ENCODE data around the gene SCGB3A1.

The SCGB3A1 gene

DNA sequence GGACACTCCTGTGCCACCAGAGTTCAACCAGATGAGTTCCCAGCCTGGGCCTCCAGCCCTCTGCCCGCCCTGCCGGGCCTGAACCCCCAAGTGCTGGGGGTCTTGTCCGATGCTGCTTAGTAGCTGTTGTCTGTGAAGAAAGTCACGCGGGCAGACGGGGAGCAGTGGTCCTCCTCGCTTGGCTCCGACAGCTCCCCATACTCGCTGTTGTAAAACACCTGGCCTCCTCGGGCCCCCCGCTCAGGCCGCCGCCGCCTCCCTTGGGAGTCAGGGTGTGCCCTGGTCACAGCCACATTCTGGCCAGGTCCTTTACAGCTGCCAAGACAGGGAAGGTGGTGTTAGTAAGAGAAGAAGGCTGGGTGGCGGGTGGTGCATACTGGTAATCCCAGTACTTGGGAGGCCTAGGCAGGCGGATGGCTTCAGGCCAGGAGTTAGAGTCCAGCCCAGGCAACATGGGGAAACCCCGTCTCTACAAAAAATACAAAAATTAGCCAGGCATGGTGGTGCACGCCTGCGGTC is 11.8 kb upstream of the SCGB3A1 start:
- DNase-seq, result no peak

DNA sequence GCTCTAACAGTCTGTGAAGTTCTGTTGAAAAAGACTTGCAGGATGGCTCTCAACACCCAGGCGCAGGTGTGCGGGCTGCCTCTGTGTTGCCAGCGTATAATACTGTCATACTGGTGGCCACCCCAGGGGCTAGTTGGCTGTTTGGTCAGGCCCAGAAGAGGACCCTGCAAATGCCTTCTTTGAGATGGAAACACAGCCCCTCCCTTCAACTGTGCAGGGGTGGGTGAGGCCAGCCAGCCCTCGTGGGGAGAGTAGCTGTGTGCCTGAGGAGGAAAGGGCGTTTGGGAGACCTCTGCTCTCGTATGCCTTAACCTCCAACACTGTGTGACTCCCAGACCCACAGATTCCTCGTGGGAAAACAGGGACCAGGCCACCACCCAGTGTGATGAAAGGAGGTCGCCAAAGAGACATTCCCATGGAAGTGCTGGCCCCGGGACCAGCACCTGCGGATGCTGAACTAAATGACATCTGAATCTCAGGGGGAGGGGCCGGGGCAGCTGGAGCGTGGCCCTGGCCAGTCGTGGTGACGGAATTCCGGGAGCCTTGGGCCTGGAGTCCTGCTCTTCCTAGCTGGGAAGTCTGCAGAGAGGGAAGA is 11.3 kb upstream of the SCGB3A1 start:
- no peak for DNase-seq

DNA sequence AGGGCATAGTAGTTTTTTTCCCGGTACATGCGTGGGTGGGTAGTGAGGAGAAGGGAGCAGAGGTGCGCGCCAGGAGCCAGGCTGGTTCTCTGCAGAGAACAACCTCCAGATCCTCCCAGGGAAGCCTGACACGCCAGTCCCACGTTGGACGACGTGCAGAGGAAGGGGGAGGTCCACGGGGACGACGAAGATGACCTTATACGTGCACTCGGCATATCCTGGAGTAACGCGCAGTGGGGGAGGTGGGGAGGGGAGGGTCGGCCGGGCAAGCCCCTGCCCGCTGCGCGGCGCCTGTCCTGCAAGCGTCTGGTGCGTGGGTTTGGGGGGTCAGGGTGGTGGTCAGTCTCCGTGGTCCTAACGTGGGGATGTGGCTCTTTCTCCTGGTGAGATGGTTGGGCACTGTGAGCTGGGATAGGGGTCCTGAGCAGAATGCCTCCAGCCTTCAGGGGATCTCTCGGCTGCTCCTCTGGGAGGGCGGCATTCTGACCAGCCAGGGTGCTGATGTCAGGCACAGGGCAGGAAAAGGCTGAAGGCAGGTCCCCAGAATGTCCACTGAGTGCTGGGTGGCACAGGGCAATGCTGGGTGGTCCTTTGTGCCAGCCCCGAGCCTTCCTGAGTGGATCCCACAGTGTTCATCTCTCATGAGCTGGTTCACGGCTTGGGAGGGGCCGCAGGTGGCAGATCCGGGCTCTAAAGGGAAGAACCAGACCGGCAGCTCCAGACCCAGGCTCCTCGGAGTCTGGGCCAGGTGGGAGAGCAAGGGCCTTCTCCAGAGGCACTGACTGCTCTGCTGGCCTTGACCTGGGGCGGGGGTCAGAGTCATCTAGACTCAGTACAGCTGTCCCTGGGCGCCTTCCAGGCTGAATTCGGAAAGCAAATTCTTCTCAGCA is 10.5 kb upstream of the SCGB3A1 start:
- no peak for DNase-seq

DNA sequence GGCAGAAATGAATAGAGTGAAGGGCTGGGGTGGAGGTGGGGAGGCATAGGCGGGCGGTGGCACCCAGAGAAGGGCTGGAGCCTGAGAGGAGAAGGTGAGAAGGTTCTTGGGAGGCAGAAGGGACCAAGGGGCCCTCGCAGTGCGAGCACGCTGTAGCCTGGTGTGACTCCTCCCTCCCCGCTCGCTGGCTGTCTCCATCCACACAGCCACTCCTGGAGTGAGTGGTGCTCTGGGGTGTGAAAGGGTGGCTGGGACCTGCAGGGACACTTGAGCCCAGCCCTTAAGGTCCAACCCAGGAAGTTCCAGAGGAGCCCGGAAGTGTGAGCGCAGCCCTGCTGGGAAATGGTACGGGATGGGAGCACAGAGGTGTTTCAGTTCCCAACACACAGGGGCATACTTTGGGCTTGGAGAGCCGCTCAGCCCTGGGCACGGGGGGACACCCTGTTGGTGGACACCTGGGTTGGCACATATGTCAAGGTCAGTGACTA is 9.3 kb upstream of the SCGB3A1 start:
- DNase-seq, result no peak

DNA sequence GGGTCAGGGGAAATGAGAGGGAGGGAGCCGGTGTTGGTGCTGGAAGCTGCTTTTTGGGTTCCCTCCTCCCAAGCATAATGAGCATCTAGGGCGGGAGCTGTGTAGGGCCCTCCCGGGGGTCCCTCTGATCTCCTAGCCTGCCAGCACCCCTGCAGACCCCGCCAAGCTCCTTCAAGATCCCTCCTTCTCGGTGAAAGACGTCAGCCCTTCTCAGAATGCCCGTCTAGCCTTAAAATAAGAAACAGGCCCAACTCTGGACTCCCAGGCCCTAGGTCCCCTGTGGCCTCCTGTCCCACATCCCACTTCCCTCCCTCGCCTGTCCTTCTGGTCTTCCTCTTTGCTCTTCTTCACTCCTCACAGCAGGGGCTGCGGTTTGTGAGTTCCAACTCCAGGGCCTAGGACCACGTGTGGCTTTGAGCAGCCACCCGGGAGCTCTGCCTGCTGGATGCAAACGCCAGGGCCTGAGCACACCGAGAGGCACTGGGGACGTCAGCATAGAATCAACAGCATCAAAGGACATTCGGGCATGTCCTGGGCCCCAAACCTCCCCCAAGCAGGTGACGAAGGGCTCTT is 8.8 kb upstream of the SCGB3A1 start:
- DNase-seq, result no peak

DNA sequence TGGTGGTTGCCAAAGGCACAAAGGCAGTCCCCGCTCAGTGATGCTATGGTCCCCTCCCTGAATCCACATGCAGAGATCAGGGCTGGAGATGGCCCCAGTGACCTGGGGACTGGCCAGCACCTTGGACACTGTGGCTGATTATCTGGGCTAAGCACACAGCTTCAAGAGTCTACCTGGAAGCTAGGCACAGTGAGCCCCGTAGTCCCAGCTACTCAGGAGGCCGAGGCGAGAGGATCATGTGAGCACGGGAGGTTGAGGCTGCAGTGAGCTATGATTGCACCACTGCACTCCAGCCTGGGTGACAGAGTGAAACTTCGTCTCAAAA is 8.3 kb upstream of the SCGB3A1 start:
- no peak for DNase-seq

DNA sequence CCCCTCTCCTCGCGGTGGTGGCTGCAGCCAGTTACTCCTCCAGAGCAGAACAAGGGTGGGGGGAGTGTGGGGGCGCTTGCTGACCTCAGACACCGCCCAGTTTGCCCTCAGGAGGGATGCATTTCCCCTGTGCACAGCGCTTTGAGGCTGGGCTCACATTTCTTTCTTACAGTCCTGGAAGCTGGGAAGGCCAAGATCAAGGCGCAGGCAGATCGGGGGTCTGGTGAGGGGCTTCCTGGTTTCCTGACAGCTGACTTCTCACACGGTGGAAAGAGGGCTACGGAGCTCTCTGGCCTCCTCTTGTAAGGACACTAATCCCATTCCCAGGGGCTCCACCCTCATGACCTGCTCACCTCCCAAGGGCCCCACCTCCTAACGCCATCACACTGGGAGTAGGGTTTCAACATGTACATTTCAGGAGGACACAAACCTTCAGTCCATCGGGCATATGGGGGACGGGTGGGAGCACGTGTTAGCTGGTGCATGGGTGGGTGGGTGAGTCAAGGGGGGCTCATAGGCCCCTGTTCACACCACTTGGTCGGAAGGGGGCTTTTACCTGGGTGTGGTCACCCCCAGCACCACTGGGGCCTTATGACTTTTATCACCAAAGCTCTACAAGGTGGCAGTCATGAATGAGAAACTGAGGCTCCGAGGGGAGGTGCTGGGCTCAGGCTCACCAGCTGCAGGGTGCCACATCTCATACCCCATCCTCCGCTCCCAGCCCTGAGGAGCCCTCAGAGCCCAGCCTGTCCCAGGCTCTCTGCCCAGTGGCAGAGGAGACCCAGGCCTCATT is 7.7 kb upstream of the SCGB3A1 start:
- DNase-seq, result no peak

DNA sequence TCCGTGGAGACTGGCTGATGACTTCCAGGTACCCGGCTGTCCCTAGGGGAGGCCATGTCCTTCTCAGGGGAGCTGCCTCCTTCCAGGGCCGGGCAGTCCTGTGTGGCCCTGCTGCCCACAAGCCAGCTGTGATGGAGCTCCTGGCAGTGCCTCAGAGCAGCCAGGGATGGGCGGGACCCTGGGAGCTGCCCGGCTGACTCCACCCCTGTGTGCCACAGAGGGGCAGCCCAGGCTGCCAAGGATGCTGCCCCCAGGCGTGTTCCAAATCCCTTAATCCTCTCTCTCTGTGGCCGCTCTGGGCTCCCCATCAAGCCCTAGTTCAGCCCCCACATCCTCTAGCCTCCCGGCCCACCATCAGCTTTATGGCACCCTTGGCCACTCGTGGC is 7.0 kb upstream of the SCGB3A1 start:
- no peak for DNase-seq

DNA sequence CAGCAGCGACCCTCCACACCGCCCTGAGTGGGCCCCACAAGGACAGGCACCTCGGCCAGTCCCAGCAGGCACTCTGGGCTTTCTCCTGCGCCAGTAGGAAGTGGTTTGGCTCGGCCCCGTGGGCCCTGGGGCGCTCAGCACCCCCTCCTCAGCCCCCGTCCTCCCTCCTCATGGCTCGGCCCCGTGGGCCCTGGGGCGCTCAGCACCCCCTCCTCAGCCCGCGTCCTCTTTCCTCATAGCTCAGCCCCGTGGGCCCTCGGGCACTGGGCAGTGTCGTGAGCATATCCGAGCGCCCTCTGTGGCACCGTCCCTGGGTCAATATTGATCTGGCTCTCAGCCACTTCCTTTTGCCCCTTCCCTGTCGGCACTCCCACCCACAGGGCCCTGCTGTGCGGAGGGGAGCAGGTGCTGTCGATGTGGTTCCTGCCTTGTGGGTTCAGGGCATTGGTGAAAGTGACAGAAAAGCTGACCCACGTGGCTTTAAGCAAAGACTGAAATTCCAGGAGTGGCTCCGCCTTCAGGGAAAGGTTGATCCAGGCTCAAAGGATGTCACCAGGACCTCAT is 5.5 kb upstream of the SCGB3A1 start:
- DNase-seq, result no peak

DNA sequence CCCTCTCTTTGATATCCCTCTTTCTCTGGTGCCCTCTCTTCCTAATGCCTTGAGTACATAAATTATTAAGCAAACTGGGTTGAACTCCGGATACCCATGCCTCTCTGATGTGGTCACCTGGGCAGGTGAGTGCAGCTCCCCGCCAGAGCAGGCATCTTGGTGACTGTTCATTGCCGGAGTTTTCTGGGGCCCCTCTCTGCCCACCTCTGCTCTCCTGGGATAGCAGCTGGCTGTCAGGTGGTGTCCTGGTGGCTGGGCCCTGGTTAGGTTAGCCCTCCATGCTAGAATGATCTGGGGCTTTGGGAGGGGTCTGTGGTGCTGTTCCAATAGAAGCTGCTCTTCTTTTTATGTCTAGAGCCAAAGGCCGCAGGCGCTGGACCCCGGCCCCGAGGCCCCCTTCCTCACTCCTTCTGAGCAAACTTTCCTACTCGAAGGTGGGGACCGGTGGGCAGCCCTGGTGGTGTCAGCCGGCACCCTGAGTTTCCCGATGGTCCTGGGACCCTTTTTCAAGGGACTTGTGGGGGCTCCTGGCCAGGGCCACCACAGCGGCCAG is 4.9 kb upstream of the SCGB3A1 start:
- no peak for DNase-seq

DNA sequence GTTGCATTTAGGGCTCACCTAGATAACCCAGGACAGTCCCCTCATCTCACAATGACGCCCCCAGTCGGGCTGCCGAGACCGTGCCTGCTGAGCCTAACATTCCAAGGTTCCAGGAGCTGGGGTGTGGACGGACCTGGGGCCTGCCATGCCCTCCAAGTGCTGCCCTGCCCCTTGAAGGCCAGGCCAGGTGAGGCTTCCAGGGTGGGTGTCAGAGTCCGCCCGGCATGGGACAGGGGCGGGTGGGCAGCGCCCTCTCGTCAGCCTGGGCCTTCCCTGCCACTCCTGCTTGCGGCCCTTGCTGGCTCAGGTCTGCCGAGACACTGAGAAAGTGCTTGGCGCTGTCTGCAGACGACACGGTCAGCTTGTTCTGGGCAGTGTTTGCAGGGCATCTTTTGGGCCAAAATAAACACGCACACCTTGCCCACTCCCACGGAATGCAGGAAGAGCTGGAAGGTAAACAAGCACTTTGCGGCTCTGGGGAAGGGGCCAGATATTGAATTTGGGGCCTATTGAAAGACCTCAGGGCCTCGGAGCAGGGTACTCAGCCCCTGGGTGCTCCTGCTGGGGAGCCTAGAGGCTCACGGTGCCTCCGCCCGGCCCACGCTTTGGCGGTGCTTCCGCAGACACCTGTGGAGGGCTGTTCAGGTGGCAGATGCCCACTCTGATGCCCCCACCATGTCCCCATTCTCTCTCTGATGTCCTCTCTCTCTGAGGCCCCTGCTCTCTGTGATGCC is 4.2 kb upstream of the SCGB3A1 start:
- DNase-seq, result no peak

DNA sequence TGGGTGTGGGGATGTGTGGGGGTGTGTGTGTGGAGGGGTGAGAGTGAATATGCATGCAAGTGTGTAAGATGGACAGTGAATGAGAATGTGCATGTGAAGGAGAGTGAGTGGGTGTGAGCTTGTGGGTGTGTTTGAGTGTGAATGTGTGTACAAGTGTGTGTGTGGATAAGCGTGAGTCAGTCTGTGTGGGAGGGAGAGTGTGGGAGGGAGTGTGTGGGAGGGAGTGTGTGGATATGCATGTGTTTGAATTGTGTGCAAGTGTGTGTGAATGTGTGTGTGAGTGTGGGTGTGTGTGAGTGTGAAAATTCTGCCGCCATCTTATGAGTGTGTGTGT is 3.7 kb upstream of the SCGB3A1 start:
- DNase-seq, result no peak

DNA sequence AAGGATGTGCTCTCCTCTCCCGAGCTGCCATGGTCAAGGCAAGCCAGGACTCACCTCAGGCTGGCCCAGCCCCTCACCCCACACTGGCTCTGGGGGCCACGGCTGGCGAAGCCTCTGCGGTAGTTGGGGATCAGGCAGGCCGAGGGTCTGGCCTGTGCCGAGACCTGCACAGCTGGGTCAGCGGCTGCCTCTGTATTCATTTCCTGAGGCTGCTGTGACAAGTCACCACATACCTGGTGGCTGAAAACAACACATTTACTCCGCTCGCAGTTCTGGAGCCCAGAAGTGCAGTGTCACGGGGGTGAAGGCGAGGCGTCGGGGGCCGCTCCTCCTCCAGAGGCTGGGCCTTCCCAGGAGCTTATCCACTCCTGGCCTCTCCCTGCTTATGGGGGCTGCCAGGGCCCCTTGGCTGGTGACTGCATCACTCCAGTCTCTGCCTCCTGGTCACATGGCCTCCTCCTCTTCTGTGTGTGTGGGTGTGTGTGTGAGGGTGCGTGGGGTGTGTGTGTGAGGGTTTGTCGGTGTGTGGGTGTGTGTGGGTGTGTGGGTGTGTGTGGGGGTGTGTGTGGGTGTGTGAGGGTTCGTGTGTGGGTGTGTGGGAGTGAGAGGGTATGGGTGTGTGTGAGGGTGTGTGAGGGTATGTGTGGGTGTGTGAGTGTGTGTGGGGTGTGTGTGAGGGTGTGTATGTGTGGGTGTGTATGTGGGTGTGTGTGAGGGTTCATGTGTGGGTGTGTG is 3.2 kb upstream of the SCGB3A1 start:
- DNase-seq, result no peak

DNA sequence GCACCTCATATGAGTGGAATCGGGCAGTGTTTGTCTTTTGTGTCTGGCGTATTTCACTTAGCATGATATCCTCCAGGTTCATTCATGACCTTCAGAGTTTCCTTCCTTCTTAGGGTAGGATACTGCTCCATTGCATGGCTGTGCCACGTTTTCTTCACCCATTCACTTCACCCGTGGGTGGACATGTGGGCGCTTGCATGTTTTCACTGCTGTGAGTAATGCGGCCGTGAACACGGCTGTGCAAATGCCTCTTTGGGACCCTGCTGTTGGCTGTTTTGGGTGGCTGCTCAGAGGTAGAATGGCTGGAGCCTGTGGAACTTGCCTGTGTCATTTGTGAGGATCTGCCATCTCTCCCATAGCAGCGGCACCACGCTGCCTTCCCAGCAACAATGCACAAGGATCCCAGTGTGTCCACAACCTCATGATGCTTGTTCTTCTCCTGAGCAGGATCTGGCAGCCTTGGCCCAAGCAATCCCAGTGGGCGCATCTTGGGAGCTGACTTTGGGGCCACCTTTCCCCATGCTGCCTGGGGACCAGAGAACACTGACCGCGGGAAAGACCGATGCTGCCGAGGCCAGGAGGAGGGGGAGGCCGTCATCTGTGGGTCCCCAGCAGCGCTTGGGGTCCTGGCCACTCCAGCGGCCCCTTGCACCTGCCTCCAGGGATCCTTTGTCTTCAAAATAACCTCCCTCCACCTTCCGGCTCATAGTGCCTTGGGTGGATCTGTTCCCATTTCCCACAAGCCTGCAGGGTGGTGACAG is 2.3 kb upstream of the SCGB3A1 start:
- no peak for DNase-seq

DNA sequence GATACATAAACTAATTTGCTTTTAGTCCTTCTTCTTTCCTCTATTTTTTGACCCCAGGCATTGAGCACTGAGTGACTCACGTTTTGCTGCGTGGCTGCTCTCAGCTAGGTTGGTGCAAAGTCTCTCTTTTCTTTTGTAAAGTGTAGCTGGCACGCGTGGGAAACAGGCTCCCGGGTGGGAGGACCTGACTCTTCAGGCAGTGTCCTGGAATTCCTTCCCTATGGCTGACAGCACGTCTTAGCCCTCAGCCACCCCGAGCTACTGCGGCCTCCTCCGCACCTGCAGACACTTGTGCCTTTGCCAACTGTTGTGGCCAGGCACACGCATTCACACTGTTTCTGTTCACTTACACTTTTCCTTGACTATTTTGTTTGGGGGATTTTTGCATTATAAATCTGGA is 877 bp upstream of the SCGB3A1 start:
- DNase-seq, result no peak

DNA sequence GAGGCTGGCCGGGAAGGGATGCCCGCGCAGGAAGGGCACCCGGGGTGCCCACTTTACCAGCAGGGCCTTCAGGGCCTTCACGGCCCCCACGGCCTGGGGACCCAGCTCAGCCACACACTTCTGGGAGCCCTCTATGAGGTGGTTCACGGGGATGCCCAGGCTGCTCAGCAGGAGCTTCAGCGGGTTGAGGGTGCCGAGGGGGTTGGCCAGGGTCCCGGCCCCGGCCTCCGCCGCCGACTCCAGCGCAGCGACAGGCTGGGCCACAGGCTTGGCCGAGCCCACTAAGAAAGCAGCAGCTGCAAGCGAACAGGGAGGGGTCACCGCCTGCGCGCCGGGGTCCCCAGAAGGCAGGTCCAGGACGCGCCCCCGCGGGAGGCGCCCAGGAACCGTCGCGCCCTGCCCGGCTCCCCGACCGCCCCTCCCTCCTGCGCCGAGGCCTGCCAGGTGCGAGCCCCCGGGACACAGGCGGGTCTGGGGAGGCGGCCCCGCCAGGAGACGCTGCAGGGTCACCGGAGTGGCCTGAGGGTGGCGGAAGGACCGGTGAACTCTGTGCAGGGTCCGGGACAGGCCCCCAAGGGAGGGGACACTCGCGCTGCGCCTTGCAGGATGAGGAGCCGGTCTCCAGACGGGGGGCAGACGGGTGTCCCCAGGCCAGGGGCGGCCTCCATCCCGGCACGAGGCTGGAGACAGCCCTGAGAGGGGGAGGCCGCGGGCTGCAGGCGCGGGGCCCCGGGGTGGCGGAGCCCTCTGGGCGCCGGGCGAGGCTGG is 572 bp downstream of the SCGB3A1 start:
- no peak for DNase-seq

DNA sequence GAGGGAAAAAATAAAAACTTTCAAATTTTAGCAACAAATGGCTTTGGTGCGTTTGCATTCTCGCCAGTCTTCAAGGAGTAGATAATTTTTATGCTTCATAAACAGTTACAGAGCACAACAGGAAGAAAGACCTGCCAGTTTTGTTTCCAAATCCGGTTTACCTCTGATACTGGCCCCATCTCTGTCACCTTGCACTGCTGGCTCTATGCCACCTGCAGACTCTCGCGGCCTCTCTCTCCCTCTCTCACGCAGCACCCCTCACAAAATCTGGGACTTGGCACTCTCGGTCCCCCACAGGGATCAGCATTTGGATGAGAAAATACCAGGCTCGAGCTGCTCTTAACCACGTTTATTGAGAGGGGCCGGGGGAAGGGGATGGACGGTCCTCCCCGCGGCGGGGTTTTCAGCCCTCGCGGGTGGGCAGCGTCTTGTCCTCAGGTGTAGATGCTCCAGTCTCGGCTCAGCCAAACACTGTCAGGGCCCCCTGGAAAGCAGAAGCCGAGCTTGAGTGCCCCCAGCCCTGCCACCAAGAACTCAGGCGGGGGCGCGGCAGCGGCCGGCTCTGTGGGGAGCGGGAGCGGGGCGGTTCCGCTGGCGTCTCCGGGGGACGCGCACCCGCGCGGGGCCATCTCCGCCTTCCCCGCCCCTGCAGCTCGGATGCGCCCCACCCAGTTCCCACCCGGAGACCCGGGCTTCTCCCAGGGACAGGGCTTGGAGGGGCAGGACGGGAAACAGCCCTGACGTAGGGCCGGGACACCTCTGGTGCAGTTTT is 1.3 kb downstream of the SCGB3A1 start:
- DNase-seq, result no peak

DNA sequence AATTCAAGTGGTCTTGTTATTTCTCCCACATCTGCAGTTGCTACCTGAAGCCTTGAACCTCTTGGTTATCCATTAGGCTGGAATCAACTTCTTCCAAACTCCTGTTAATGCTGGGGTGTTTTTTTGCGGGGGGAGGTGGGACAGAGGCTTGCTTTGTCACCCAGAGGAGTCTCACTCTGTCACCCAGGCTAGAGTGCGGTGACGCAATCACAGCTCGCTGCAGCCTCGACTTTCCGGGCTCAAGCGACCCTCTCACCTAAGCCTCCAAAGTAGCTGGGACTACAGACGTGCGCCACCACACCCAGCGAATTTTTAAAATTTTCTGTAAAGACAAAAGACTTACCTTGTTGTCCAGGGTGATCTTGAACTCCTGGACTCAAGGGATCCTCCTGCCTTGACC is 4.4 kb downstream of the SCGB3A1 start:
- no peak for DNase-seq

DNA sequence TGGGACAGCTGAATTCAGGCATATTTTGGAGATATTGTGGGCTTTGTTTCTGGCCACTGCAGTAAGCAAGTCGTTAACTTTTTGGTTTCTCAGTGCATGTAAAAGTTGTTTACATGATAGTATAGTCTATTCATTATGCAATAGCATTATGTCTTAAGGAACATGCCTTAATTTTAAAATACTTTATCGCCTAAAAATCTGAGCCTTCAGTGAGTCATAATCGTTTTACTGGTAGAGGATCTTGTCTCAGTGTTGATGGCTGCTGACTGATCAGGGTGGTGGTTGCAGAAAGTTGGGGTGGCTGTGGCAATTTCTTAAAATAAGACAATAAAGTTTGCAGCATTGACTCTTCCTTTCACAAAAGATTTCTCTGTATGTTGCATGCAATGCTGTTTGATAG is 5.1 kb downstream of the SCGB3A1 start:
- DNase-seq, result no peak
